Small intestine (tissue), 7 donors: ENCODE measurements around the gene MBD3L2. TPM values are rescaled to one million over a fixed set of nuclear protein-coding genes. Genes with fewer than 3 reads are reported as not detected.
"Not testable (repeated sequence)": the region's sequence is repeated elsewhere in the genome, so short reads cannot be mapped to it uniquely, and the experiment has no call there.

Experiments
- DNase-seq, 2 donors: peaks; one replicate each; pipeline versions ENCODE4 v3.0.0 to v3.0.0-alpha.2; 2013
- FAIRE-seq: peaks from 2 replicates; lab custom pipeline; 2012; peaks lifted over from hg19 to GRCh38; lab: Jason Lieb, UNC
- H3K27ac ChIP-seq, 3 donors: one replicate each; pipeline ENCODE4 v1.5.1; 2013; ENCODE audit warnings: low read length in 2 of 3, mild to moderate bottlenecking in 2 of 3, control low read depth in 1 of 3, inconsistent platforms in 1 of 3, low read depth in 1 of 3, moderate library complexity in 1 of 3
- H3K27me3 ChIP-seq, 3 donors: one replicate each; pipeline ENCODE4 v1.6.1; 2013; ENCODE audit warnings: low read length in 3 of 3, inconsistent platforms in 1 of 3; ENCODE audit not compliant: control insufficient read depth in 3 of 3, insufficient read depth in 3 of 3
- H3K36me3 ChIP-seq, 3 donors: one replicate each; pipeline ENCODE4 v1.6.1; 2013; ENCODE audit warnings: low read length in 3 of 3, inconsistent platforms in 1 of 3, low read depth in 1 of 3, mild to moderate bottlenecking in 1 of 3, moderate library complexity in 1 of 3; ENCODE audit not compliant: control insufficient read depth in 3 of 3, insufficient read depth in 2 of 3
- H3K4me1 ChIP-seq, 3 donors: one replicate each; pipeline ENCODE4 v1.6.1; 2013; ENCODE audit warnings: low read length in 2 of 3, inconsistent platforms in 1 of 3, low read depth in 1 of 3, mild to moderate bottlenecking in 1 of 3, moderate library complexity in 1 of 3; ENCODE audit not compliant: control insufficient read depth in 3 of 3, insufficient read depth in 2 of 3
- H3K4me3 ChIP-seq, 3 donors: one replicate each; pipeline ENCODE4 v1.5.1; 2013; ENCODE audit warnings: low read length in 3 of 3, control low read depth in 1 of 3, inconsistent platforms in 1 of 3, low read depth in 1 of 3, mild to moderate bottlenecking in 1 of 3, moderate library complexity in 1 of 3
- H3K9me3 ChIP-seq, 2 donors: one replicate each; pipeline ENCODE4 v1.6.1; 2013; ENCODE audit warnings: low read depth in 1 of 2, low read length in 1 of 2; ENCODE audit not compliant: control insufficient read depth in 2 of 2, insufficient read depth in 1 of 2
- WGBS, 3 donors: extraction: QIAGEN DNeasy Blood & Tissue Kit; methylation state at CpG; one replicate each; pipeline ENCODE4 v1.1.7; 2013; 5-methylcytosine and 5-hydroxymethylcytosine counted together
- polyA plus RNA-seq, 4 donors: library from polyadenylated mRNA; stranded (reverse) in 3 of 4; unstranded in 1 of 4; fragments of 200-250 nt in 3 of 4; fragments of 120-200 nt in 1 of 4; gene quantifications; one replicate each; pipeline versions ENCODE4 v1.2.1 to v1.2.3, GENCODE V29; 2013
- donor health status: healthy with polysubstance abuse.
- donor health status: control.
- donor health status: control.
- donor health status: Bipolar disorder and iron deficiency.
- donor health status: healthy.

Gene MBD3L2
- polyA plus RNA-seq, 4 donors = not detected

GRCh38 chr19:7013678-7014077, 35.4 kb upstream of the MBD3L2 start:
- DNase-seq = no peak
- Histone ChIP-seq H3K27me3 (no peaks in the 10 kb centered on the region), H3K36me3 (no peaks in the 10 kb centered on the region), H3K27ac (no peak overlapping the region), H3K9me3 (no peaks in the 10 kb centered on the region), H3K4me1 (no peaks in the 10 kb centered on the region), H3K4me3 (no peak overlapping the region)
- FAIRE-seq = no peak
- WGBS, 3 donors = 66 to 70% (median 70%) methylated on average over 4 of the region's 4 CpGs

GRCh38 chr19:7018828-7019227, 30.3 kb upstream of the MBD3L2 start:
- no peak overlapping the region for H3K27ac ChIP-seq
- 71 to 79% (median 78%) methylated on average over 6 of the region's 6 CpGs for WGBS, 3 donors
- no peaks in the 10 kb centered on the region for H3K36me3 ChIP-seq
- H3K4me3 ChIP-seq = no peak overlapping the region
- no peak for DNase-seq
- no peak for FAIRE-seq
- H3K9me3 ChIP-seq = no peaks in the 10 kb centered on the region
- H3K27me3 ChIP-seq = no peaks in the 10 kb centered on the region
- no peaks in the 10 kb centered on the region for H3K4me1 ChIP-seq

GRCh38 chr19:7021331-7021730, 27.8 kb upstream of the MBD3L2 start, which contains the start of gene MBD3L2B:
TSS of gene MBD3L2B (minus strand) at chr19:7021431. CDS start at chr19:7021397, 34 bp downstream.
- not testable (repeated sequence) for H3K4me1 ChIP-seq, H3K27ac ChIP-seq, H3K27me3 ChIP-seq, H3K9me3 ChIP-seq, DNase-seq, H3K36me3 ChIP-seq, FAIRE-seq, H3K4me3 ChIP-seq
- no CpG with 5 or more reads among the region's 6 CpGs for WGBS, 3 donors

GRCh38 chr19:7028790-7029189, 20.3 kb upstream of the MBD3L2 start:
- not testable (repeated sequence) for H3K4me1 ChIP-seq, H3K27me3 ChIP-seq, H3K4me3 ChIP-seq, DNase-seq, H3K36me3 ChIP-seq, H3K9me3 ChIP-seq, FAIRE-seq, H3K27ac ChIP-seq
- no CpG with 5 or more reads among the region's 1 CpG for WGBS, 3 donors

GRCh38 chr19:7030278-7030677, 18.8 kb upstream of the MBD3L2 start, which contains the start of gene MBD3L5:
TSS of gene MBD3L5 (plus strand) at chr19:7030578. CDS start at chr19:7030612, 34 bp downstream.
- H3K9me3 ChIP-seq, H3K4me3 ChIP-seq, H3K27me3 ChIP-seq, DNase-seq, FAIRE-seq, H3K27ac ChIP-seq, H3K4me1 ChIP-seq, H3K36me3 ChIP-seq: not testable (repeated sequence)
- WGBS, 3 donors = no CpG with 5 or more reads among the region's 9 CpGs

DNA sequence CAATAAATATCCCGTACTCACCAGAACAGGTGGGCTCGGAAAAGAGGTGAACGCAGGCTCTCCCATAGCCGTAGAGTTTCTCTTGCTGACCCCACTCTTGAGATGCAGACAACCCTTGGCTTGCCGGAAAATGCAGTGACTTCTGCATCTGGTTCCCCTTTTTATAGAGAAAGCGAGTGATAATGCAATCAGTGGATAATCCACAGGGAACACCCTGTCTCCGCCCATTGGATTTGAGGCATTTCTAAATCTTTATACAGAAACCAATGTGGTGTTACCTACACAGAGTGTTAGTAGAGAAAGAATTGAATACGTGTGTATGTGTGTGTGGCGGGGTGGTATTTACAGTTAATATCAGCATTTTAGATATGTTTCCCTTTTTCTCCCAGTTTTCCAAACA, 9.0 kb upstream of the MBD3L2 start, which contains the start of gene MBD3L4:
Gene MBD3L4 (minus strand): TSS at position 101 of the 400 bp plus-strand sequence. CDS start 35 bp downstream, at position 66.
- H3K36me3 ChIP-seq, H3K27me3 ChIP-seq, H3K9me3 ChIP-seq, H3K4me1 ChIP-seq, FAIRE-seq, DNase-seq, H3K27ac ChIP-seq, H3K4me3 ChIP-seq: not testable (repeated sequence)
- WGBS, 3 donors = no CpG with 5 or more reads among the region's 9 CpGs

GRCh38 chr19:7041563-7041962, 7.6 kb upstream of the MBD3L2 start:
- not testable (repeated sequence) for H3K4me3 ChIP-seq, H3K9me3 ChIP-seq, DNase-seq, FAIRE-seq, H3K27me3 ChIP-seq, H3K36me3 ChIP-seq, H3K4me1 ChIP-seq, H3K27ac ChIP-seq
- no CpG with 5 or more reads among the region's 2 CpGs for WGBS, 3 donors

GRCh38 chr19:7051421-7051820, 2.3 kb downstream of the MBD3L2 start:
- not testable (repeated sequence) for H3K27me3 ChIP-seq, FAIRE-seq, DNase-seq, H3K36me3 ChIP-seq, H3K4me3 ChIP-seq, H3K27ac ChIP-seq, H3K9me3 ChIP-seq, H3K4me1 ChIP-seq
- WGBS, 3 donors = 68 to 91% (median 91%) methylated on average over 2 of the region's 5 CpGs

GRCh38 chr19:7052896-7053295, 3.8 kb downstream of the MBD3L2 start:
- H3K27me3 ChIP-seq, H3K36me3 ChIP-seq, FAIRE-seq, H3K9me3 ChIP-seq, DNase-seq, H3K4me1 ChIP-seq, H3K4me3 ChIP-seq, H3K27ac ChIP-seq: not testable (repeated sequence)
- 83 to 94% (median 91%) methylated on average over 7 of the region's 7 CpGs for WGBS, 3 donors
